ENCODE data around the gene KRT27. TPM values are rescaled to one million over a fixed set of nuclear protein-coding genes. Genes with fewer than 3 reads are reported as not detected.

KRT27 gene
- total and polyA plus RNA-seq, 2 donors (not counting 3 experiments of a cell fraction or from before 2014, with no cell fraction given) = not detected

DNA sequence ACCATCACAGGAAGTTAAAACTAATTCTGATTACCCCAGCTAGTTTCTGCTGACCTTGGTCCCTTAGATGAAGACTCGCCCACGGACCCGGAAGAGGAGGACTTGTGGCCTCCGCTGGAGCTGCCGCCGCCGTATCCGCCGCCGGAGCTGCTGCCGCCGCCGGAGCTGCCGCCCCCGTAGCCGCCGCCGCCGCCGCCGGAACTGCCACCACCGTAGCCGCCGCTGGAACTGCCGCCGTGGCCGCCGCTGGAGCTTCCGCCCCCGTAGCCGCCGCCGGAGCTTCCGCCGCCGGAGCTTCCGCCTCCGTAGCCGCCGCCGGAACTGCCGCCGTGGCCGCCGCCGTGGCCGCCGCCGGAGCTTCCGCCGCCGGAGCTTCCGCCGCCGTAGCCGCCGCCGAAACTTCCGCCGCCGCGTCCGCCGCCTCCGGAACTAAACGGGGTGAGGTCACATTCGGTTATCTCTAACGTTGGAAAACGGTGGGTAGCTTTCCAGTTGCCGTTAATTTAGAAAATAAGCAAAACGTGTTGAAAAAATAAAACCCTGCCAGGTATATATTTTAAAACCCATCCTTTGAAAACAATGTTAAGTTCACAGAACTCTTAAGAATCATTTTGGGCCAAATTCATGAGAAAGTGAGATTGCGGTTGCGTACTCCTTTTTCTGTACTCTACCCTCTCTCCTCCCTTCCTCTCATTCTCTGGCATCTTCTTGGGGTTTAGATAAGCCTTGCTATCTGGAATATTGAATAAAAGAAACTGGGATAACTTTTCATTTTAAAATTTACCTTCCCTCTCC is 36.6 kb upstream of the KRT27 start:
- Histone ChIP-seq H3K27me3 (ENCODE audit: control insufficient read depth in 2 of 2, insufficient read depth in 2 of 2, low read length in 2 of 2) (no peaks in the 10 kb centered on the region), H3K9ac (replicated peaks; ENCODE audit: extremely low read depth, insufficient read depth, low read length) (peak overlapping the region; percentile 94), H3K79me2 (ENCODE audit: control insufficient read depth, insufficient read depth, low read length) (no peaks in the 10 kb centered on the region), H3K9me1 (replicated peaks; ENCODE audit: control insufficient read depth, extremely low read depth, insufficient read depth, low read length) (no peaks in the 10 kb centered on the region), H3K9me3 (replicated peaks; ENCODE audit: control insufficient read depth, insufficient read depth, low read length) (no peaks in the 10 kb centered on the region), H3K36me3 (ENCODE audit: control insufficient read depth in 2 of 2, extremely low read depth in 1 of 2, insufficient read depth in 2 of 2, low read length in 2 of 2) (peaks cover 0 to 2% of the 10 kb centered on the region in 2 experiments), H2AFZ (ENCODE audit: low read depth, low read length) (peak overlapping the region; percentile 98), H3K27ac (ENCODE audit: insufficient read depth, low read depth, low read length) (peak overlapping the region; percentile 75), H3K4me3 (replicated peaks in 1 of 3; ENCODE audit: insufficient read depth in 1 of 3, low read depth in 1 of 3, low read length in 3 of 3) (peak overlapping the region; percentile 49 to 99 (median 98)), H3K4me2 (ENCODE audit: insufficient read depth, low read length) (peak overlapping the region; percentile 93), H3K4me1 (ENCODE audit: control insufficient read depth, extremely low read depth, insufficient read depth, low read length) (peaks cover 9% of the 10 kb centered on the region), H4K20me1 (replicated peaks; ENCODE audit: control insufficient read depth, extremely low read depth, insufficient read depth, low read length) (no peaks in the 10 kb centered on the region)
- no peak for TF ChIP-seq MYC (IDR thresholded peaks at IDR 0.05; ENCODE audit: low read depth, low read length)
- peak; percentile 18 for TF ChIP-seq GATA2 (IDR thresholded peaks at IDR 0.05; ENCODE audit: insufficient read depth, insufficient read length, low read depth, low read length)
- TF ChIP-seq EZH2 (IDR thresholded peaks at IDR 0.05; ENCODE audit: borderline replicate concordance, low read depth, low read length, severe bottlenecking) = no peak
- no peak for TF ChIP-seq FOS (IDR thresholded peaks at IDR 0.05; ENCODE audit: borderline replicate concordance, insufficient read depth, low read length)
- TF ChIP-seq POLR2AphosphoS5 (IDR thresholded peaks at IDR 0.05; ENCODE audit: insufficient read depth, low read depth, low read length) = peak; percentile 68
- peak; percentile 48 for TF ChIP-seq POLR2A (IDR thresholded peaks at IDR 0.05; ENCODE audit: low read depth, low read length)
- TF ChIP-seq JUN (IDR thresholded peaks at IDR 0.05; ENCODE audit: borderline replicate concordance, insufficient read depth, insufficient read length, low read depth) = no peak
- dilution Hi-C loops (cut with MboI; ENCODE audit: extremely low pct_ligation_motif_present, low sequenced_read_pairs) (no loop called here), intact Hi-C loops (cut with micrococcal nuclease) (loop anchor here (1.0 to 5.0 kb wide), 2 partner anchors 171 to 848 kb away; no protein-coding TSS in a partner anchor)
- CTCF ChIA-PET = interaction anchor here (0.7 to 2.0 kb wide), 9 partner anchors 15 to 848 kb away, joined by 3 to 10 read pairs (median 4); no protein-coding TSS in a partner anchor
- DNase-seq (ENCODE audit: low read depth, low spot score) = peak; percentile 77
- peak; percentile 70 for FAIRE-seq
- POLR2A ChIA-PET = interaction anchor here (0.8 to 1.0 kb wide), 2 partner anchors 14 to 869 kb away, joined by 4 to 5 read pairs; partner anchors contain the start of gene EIF1
- BruUV-seq (replicated peaks) = TSS peak; percentile 85
